Smooth muscle cell (in vitro differentiated cells): ENCODE measurements around the gene CD200. TPM values are rescaled to one million over a fixed set of nuclear protein-coding genes. Genes with fewer than 3 reads are reported as not detected.

Experiments
- DNase-seq: peaks from one replicate; lab custom pipeline; 2025; ENCODE audit not compliant: unreplicated experiment; lab: John Stamatoyannopoulos, UW
- H2AFZ ChIP-seq: fragments of 200-600 bp; sonication (generic); 2 replicates; pipeline ENCODE4 v1.6.0; 2016; ENCODE audit warnings: antibody characterized with exemption, low read depth, mild to moderate bottlenecking
- H3F3A ChIP-seq: fragments of 200-600 bp; sonication (generic); 2 replicates; pipeline ENCODE4 v1.6.0; 2017; ENCODE audit warnings: antibody characterized with exemption, low read depth
- H3K27ac ChIP-seq: fragments of 200-600 bp; sonication (generic); 2 replicates; pipeline ENCODE4 v1.5.1; 2016; ENCODE audit warnings: low read depth, mild to moderate bottlenecking
- H3K27me3 ChIP-seq: fragments of 200-600 bp; sonication (generic); 2 replicates; pipeline ENCODE4 v1.6.1; 2016; ENCODE audit warnings: low read depth, mild to moderate bottlenecking
- H3K36me3 ChIP-seq: fragments of 200-600 bp; sonication (generic); 2 replicates; pipeline ENCODE4 v1.5.1; 2016; ENCODE audit warnings: low read depth
- H3K4me1 ChIP-seq: fragments of 200-600 bp; sonication (generic); 2 replicates; pipeline ENCODE4 v1.5.1; 2016; ENCODE audit warnings: low read depth
- H3K4me2 ChIP-seq: fragments of 200-600 bp; sonication (generic); 2 replicates; pipeline ENCODE4 v1.6.0; 2016; ENCODE audit warnings: mild to moderate bottlenecking
- H3K4me3 ChIP-seq: fragments of 200-600 bp; sonication (generic); 2 replicates; pipeline ENCODE4 v1.5.1; 2016; ENCODE audit warnings: mild to moderate bottlenecking
- H3K79me2 ChIP-seq: fragments of 200-600 bp; sonication (generic); 2 replicates; pipeline ENCODE4 v1.6.0; 2016; ENCODE audit warnings: low read depth, mild to moderate bottlenecking
- H3K9ac ChIP-seq: fragments of 200-600 bp; sonication (generic); 2 replicates; pipeline ENCODE4 v1.6.0; 2016; ENCODE audit warnings: low read depth
- H3K9me3 ChIP-seq: fragments of 200-600 bp; sonication (generic); replicated peaks from 2 replicates; pipeline ENCODE4 v1.5.1; 2016; ENCODE audit warnings: low read depth
- H4K20me1 ChIP-seq: fragments of 200-600 bp; sonication (generic); 2 replicates; pipeline ENCODE4 v1.6.0; 2016; ENCODE audit warnings: low read depth
- WGBS: methylation state at CpG from one replicate; pipeline ENCODE4 v1.1.7; 2016; ENCODE audit warnings: low lambda C conversion rate; 5-methylcytosine and 5-hydroxymethylcytosine counted together
- polyA plus RNA-seq: library from polyadenylated mRNA; unstranded; fragments of >200 nt; fragmentation: Nextera tagmentation; extraction: Ambion mirVana; gene quantifications from 2 replicates; pipeline ENCODE4 v1.2.1, GENCODE V29; 2016
- total RNA-seq: library from RNA; depleted of rRNA; stranded (reverse); fragments of >200 nt; gene quantifications from 2 replicates; pipeline ENCODE4 v1.2.3, GENCODE V29; 2014
- TF ChIP-seq, protein P1 (sequence below): fragments of 200-600 bp; sonication (generic); IDR thresholded peaks from 2 replicates; pipeline ENCODE4 v1.5.1; 2017; ENCODE audit warnings: borderline replicate concordance, mild to moderate bottlenecking, antibody characterized with exemption; ENCODE audit not compliant: insufficient read depth, poor library complexity, severe bottlenecking

CD200 gene, protein sequence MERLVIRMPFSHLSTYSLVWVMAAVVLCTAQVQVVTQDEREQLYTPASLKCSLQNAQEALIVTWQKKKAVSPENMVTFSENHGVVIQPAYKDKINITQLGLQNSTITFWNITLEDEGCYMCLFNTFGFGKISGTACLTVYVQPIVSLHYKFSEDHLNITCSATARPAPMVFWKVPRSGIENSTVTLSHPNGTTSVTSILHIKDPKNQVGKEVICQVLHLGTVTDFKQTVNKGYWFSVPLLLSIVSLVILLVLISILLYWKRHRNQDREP
- total RNA-seq = 7.8 and 10.0 TPM in 2 replicates
- polyA plus RNA-seq = 9.3 and 12.4 TPM in 2 replicates

DNA sequence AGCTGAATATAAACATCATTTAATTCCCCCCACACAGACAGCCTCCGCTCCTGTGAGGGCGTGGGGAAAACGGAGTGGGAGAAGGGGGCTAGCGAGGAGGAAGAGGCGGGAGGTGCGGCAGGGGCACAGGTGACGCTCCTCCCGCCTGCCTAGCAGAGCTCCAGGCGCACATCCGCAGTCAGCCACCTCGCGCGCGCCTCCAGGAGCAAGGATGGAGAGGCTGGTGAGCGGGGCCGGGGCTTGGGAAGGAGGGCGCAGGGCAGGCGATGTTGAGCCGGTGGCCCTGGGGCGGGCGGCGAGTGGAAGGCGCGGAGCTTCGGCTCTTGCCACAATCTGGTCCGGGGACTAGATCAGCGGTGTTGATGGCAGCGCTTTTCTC lies at the start of gene CD200:
CD200 (plus strand) TSS at position 155 of the 379 bp plus-strand sequence; CDS start at position 212, 57 bp downstream.
- H3K9ac ChIP-seq = peak within 1 kb of the TSS; percentile 14
- no peak within 1 kb of the TSS for H3K27ac ChIP-seq
- H3K4me1 ChIP-seq = peaks cover 13% of the 10 kb centered on the region
- TF ChIP-seq, protein P1, sequence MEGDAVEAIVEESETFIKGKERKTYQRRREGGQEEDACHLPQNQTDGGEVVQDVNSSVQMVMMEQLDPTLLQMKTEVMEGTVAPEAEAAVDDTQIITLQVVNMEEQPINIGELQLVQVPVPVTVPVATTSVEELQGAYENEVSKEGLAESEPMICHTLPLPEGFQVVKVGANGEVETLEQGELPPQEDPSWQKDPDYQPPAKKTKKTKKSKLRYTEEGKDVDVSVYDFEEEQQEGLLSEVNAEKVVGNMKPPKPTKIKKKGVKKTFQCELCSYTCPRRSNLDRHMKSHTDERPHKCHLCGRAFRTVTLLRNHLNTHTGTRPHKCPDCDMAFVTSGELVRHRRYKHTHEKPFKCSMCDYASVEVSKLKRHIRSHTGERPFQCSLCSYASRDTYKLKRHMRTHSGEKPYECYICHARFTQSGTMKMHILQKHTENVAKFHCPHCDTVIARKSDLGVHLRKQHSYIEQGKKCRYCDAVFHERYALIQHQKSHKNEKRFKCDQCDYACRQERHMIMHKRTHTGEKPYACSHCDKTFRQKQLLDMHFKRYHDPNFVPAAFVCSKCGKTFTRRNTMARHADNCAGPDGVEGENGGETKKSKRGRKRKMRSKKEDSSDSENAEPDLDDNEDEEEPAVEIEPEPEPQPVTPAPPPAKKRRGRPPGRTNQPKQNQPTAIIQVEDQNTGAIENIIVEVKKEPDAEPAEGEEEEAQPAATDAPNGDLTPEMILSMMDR = no peak
- H3K4me2 ChIP-seq = peak within 1 kb of the TSS; percentile 89
- H4K20me1 ChIP-seq = no peaks in the 10 kb centered on the region
- peak; percentile 29 for DNase-seq
- H3K79me2 ChIP-seq = no peaks in the 10 kb centered on the region
- no peaks in the 10 kb centered on the region for H3K27me3 ChIP-seq
- H3K9me3 ChIP-seq = no peaks in the 10 kb centered on the region
- no peaks in the 10 kb centered on the region for H3F3A ChIP-seq
- 2% methylated on average over 25 of the region's 28 CpGs for WGBS
- H3K36me3 ChIP-seq = no peaks in the 10 kb centered on the region
- H2AFZ ChIP-seq = peak within 1 kb of the TSS; percentile 80
- peak within 1 kb of the TSS; percentile 55 for H3K4me3 ChIP-seq

DNA sequence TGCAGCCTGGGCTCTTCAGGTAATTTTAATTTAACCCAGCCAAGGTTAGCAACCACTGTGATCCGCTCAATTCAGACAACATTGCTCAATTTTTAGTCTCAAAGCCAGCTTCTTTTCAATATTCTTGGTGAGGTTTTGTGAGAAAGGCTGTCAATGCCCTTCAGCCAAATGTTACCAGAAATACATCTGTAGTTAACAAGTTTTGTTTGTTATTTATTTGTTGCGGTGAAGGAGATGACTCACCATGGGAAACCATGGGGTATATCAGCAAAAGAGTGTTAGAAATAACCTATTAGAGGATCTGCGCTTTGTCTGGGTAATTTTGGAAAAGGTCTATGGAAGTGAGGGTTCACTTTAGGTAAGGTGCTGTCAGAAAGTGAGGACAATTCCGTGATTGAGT lies 43.9 kb upstream of the CD200 start:
- H3K79me2 ChIP-seq = no peaks in the 10 kb centered on the region
- DNase-seq = no peak
- H3K4me3 ChIP-seq = no peak overlapping the region
- H3K9ac ChIP-seq = no peak overlapping the region
- no peak overlapping the region for H2AFZ ChIP-seq
- no peaks in the 10 kb centered on the region for H4K20me1 ChIP-seq
- H3K4me2 ChIP-seq = no peak overlapping the region
- no peaks in the 10 kb centered on the region for H3K9me3 ChIP-seq
- H3K27me3 ChIP-seq = no peaks in the 10 kb centered on the region
- no peak overlapping the region for H3K27ac ChIP-seq
- no peaks in the 10 kb centered on the region for H3F3A ChIP-seq
- H3K4me1 ChIP-seq = peaks cover 3% of the 10 kb centered on the region
- WGBS = 86% methylated on average over 4 of the region's 4 CpGs
- no peaks in the 10 kb centered on the region for H3K36me3 ChIP-seq
- TF ChIP-seq, protein P1 = no peak

DNA sequence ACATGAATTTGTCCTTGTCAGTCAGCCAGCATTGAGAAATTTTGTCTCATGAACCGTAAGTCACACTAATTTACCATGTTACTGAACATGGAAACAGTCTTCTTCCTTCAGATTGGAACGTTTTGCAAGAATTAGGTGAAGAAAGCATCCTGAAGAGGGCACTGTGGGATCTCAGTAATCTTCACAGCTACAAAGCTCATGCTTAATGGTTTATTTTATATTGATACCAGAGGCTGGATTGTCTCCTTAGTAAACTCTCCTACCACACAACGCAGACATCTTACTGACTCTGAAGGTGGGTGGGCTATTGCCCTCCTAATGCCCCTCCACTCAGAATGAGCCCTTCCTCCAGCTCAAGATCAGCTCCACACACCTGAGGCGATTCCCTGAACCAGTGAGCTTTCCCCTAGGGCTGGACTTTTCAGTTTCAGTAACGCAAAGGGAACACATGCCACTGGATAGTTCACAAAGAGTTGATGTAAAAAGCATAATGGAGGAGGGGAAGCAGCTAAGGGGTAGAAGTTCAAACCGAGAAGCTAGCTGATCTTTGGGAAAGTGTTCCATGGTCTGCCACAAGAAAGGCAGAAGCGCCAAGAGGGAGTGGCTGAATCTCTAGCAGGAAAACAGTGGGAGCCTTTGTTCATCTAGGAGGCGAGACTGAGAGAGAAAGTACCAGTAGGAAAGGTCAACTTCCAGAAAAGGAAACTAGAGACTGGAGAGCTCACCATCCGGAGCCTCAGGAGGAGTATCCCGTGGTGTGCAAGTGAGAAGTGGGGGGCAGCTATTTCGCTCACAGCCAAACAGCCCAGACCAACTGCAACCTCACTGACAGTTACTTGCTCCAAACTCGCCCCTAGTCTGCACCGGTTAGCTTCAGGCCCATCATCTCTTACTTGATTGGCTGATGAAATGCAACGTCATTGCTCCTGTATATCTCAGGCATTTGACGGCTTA lies 39.3 kb upstream of the CD200 start, which contains the start of gene SLC9C1:
SLC9C1 (minus strand) TSS at position 849 of the 954 bp plus-strand sequence. CDS start 7,425 bp downstream, outside the sequence.
- H3K9me3 ChIP-seq = no peaks in the 10 kb centered on the region
- DNase-seq = no peak
- H3K27ac ChIP-seq = no peak within 1 kb of the TSS
- no peaks in the 10 kb centered on the region for H3F3A ChIP-seq
- H3K4me1 ChIP-seq = peaks cover 7% of the 10 kb centered on the region
- peak within 1 kb of the TSS; percentile 88 for H2AFZ ChIP-seq
- H3K9ac ChIP-seq = no peak within 1 kb of the TSS
- no peaks in the 10 kb centered on the region for H3K36me3 ChIP-seq
- WGBS = 44% methylated on average over 15 of the region's 15 CpGs
- H3K4me2 ChIP-seq = peak within 1 kb of the TSS; percentile 75
- H3K27me3 ChIP-seq = no peaks in the 10 kb centered on the region
- no peaks in the 10 kb centered on the region for H4K20me1 ChIP-seq
- TF ChIP-seq, protein P1 = peak; percentile 60
- no peaks in the 10 kb centered on the region for H3K79me2 ChIP-seq
- peak within 1 kb of the TSS; percentile 43 for H3K4me3 ChIP-seq
